DMS153 (cell line): Measurements from ENCODE around the gene COG2.
"Not testable (repeated sequence)": the region's sequence is repeated elsewhere in the genome, so short reads cannot be mapped to it uniquely, and the experiment has no call there.

ENCODE experiments used
- DNase-seq: peaks from one replicate; lab custom pipeline; 2025; lab: John Stamatoyannopoulos, UW

The COG2 gene, protein sequence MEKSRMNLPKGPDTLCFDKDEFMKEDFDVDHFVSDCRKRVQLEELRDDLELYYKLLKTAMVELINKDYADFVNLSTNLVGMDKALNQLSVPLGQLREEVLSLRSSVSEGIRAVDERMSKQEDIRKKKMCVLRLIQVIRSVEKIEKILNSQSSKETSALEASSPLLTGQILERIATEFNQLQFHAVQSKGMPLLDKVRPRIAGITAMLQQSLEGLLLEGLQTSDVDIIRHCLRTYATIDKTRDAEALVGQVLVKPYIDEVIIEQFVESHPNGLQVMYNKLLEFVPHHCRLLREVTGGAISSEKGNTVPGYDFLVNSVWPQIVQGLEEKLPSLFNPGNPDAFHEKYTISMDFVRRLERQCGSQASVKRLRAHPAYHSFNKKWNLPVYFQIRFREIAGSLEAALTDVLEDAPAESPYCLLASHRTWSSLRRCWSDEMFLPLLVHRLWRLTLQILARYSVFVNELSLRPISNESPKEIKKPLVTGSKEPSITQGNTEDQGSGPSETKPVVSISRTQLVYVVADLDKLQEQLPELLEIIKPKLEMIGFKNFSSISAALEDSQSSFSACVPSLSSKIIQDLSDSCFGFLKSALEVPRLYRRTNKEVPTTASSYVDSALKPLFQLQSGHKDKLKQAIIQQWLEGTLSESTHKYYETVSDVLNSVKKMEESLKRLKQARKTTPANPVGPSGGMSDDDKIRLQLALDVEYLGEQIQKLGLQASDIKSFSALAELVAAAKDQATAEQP

DNA sequence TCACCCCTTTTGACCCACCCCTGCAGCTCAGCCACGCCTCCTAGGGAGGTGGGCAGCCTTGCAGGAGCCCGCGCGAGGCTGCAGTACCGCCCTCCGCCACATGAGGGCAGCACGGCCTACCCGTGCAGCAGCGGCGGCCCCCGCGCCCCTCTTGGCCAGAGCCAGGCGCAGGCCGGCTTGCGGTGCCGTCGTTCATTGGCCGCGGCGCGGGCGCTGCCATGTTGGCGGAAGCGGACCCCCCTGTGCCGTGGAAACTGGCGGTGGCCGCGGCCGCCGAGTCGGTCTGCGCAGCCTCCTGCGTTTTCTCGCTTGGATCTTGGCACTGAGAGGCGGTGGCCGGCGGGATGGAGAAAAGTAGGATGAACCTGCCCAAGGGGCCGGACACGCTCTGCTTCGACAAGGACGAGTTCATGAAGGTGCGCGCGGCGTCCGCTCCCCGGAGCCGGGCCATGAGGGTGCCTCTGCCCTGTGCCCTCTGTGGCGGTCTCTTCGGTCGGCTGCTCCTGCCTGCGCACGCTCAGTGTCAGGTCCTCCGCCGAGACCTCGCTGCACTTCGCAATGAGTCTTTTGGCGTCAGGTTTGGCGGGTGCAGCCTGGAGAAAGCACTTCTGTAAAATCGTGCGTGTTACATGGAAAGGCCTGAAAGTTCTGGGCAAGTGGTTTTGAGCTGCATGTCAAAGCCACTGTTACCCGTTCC lies at the start of gene COG2:
COG2 (plus strand) TSS at position 219 of the 697 bp plus-strand sequence; CDS start at position 345, 126 bp downstream.
- peak; percentile 84 for DNase-seq

DNA sequence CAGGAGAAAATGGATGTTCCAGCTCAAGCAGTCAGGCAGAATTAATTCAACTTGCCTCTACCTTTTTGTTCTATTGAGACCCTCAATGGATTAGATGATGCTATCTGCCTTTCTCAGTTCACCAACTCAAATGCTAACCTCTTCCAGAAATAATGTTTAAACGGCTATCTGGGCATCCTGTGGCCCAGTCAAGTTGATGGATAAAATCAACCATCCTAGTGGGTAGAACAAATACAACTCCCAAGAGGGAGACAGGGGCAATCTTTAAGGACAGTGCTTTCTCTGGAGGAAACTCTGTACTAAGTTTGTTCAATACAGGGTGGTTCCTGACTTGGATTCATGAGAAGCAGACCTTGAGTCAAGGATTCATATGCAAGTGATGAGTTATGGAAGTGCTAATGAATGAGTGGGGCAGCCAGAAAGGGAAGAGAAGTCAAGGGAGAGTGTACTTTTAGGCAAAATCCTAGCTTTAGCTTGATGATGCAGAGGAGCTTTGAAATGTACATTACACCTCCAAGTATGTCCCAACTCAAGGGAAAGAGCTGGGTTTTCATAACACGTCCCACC lies 49.4 kb upstream of the COG2 start:
- DNase-seq, result no peak

DNA sequence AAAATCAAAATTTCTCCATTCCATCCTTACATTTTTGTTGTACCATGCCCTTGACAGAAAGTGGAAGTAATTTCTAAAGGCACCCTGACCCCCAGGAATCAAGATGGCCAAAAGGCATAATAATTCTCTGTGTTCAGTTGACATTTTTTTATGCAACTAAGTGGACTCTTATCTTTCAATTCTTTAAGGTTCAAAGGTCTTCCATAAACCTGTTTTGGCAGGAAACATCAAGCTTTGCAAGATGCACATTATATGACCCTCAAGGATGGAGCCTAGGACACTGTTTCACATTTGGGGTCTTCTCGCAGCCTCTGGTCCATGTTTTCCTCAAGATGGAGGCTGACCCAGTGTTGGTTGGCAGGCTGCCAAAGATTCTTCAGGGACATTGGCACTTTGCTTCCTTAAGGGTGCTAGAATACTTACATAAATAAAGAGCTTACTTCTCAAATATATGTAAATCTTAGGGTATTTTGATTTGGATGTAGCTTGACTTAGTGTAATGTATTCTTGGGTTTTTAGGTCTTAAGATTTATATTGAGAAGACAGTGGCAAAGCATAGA lies 48.0 kb upstream of the COG2 start:
- DNase-seq, result no peak

DNA sequence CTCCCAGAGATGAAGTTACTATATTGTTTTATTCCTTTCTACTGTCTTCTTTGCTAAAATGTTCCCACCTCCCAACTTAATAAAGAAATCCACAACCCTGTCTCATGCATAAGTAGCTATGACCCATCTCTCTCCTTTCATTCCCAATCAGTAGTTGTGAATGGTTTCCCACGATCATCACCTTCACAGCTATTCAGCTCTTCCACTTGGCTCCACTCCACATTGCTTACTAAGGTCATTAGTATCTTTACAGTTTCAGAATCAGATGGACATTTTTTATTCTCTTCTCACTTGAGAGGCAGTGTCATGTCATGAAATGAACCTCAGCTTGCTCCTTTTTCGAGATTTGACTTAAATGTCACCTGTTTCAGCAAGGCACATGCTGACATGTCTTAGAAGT lies 47.1 kb upstream of the COG2 start:
- DNase-seq, result no peak

DNA sequence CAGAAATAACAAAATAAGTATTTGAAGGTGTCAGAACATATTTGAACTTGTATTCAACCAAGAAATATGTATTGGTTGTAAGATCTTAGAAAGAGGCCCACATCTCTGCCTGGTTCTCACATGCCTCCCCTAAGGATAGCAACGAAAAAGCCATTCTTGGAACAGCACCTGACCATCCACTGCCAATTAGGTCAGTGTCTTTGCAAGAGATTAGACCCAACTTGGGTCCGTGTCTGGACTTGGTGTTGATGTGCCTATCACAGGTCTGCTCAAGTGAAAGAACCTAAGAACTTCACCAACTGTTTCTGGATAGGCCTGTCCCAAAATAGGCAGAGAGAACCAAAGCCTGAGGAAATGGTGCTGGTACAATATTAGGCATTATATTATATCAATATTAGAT lies 46.0 kb upstream of the COG2 start:
- DNase-seq, result no peak

DNA sequence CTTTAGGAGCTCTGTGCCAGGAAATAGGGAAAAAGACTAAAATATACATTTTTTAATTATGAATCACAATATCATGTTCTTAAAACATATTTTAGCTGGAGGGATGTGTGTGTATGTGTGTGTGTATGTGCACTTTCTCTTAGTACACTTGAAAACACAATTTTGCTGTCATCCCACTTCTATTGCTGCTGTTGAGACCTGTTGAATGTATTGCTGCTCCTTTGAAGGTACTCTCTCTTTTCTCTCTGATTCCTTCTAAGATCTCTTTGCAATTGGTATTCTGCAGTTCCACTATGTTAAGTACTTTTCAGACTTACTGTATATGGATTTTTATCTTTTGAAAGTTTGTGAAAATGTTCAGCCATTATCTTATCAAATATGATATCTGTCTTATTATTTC lies 43.5 kb upstream of the COG2 start:
- no peak for DNase-seq

DNA sequence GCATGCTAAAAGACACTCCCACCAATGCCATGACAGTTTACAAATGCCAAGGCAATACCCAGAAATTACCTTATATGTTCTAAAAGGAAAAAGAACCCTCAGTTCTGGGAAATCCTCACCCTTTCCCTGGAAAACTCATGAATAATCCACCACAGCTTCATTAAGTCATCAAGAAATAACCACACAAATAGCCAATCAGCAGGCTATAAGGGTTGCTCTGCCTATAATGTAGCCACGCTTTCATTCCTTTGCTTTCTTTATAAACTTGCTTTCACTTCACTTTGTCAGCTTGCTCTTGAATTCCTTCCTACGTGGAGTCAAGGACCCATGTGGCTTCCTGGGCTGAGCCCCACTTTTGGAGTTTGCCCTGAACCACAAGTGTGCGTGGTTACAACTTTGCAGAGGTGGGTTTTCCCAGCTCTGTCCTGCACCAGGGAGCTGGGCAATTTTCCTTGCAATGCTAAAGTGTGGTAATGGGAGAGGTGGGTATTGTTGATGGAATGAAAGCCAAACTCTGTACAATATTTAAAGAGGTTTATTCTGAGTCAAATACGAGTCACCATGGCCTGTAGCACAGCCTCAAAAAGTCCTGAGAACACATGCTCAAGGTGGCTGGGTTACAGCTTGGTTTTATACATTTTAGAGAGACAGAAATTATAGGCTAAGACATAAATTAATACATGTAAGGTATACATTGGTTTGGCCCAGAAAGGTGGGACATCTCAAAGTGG lies 42.2 kb upstream of the COG2 start:
- no peak for DNase-seq

DNA sequence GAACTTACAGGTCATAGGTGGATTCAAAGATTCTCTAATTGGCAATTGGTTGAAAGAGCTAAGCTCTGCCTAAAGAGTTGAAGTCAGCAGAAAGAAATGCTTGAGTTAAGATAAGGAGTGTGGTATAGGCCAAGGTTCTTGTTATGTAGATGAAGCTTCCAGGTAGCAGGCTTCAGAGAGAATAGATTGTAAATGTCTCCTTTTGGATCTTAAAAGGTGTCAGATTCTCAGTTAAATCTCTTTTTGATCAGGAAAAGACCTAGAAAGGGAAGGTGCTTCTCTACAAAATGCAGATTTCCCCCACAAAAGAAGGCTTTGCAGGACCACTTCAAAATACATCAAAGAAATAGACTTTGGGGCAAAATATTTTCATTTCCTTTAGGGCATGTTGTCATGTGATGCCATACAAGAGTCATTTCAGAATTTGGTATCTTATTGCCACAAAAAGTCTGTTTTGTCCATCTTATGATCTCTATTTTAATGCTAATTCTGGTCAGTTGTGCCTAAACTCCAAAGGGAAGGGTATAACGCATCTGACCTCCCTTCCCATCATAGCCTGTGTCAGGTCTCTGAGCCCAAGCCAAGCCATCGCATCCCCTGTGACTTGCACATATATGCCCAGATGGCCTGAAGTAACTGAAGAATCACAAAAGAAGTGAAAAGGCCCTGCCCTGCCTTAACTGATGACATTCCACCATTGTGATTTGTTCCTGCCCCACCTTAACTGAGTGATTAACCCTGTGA lies 41.5 kb upstream of the COG2 start:
- not testable (repeated sequence) for DNase-seq

DNA sequence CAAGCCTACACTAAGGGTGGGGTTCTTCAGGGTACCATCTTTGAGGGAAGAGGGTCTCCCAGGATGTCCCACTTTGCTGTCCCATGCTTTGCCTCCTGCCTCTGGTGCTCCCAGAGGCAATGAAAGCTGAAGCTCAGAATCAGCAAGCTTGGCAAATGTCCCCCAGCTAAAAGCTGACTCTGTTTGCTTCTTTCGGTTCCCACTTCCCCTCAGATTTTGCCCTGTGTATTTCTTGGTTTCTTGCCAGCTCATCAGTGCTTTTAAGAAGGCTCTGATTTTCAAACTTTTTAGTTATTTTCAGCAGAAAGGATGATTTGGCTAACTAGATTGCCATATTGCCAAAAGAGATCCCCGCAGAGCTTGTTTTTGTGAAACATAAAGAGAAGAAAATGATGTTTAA lies 33.1 kb upstream of the COG2 start:
- DNase-seq, result no peak

DNA sequence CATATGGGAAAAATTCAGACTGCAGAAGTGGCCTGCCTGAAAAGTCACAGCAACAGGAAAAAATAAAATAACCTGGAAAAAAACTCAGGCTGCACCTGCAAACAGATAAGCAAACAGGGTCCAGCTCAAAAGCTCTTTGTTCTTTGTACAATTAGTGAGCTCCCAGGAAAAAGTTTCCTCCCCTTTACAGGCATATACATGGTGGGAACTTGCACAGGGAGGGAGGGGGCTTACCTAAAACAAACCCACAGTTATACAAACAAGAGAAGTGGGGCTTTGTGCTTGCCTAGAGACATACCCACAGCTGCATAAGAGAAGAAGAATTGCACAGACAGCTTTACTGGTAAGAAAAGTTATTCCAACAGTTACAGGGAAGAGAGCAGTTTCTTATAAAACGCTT lies 31.7 kb upstream of the COG2 start:
- DNase-seq, result no peak

DNA sequence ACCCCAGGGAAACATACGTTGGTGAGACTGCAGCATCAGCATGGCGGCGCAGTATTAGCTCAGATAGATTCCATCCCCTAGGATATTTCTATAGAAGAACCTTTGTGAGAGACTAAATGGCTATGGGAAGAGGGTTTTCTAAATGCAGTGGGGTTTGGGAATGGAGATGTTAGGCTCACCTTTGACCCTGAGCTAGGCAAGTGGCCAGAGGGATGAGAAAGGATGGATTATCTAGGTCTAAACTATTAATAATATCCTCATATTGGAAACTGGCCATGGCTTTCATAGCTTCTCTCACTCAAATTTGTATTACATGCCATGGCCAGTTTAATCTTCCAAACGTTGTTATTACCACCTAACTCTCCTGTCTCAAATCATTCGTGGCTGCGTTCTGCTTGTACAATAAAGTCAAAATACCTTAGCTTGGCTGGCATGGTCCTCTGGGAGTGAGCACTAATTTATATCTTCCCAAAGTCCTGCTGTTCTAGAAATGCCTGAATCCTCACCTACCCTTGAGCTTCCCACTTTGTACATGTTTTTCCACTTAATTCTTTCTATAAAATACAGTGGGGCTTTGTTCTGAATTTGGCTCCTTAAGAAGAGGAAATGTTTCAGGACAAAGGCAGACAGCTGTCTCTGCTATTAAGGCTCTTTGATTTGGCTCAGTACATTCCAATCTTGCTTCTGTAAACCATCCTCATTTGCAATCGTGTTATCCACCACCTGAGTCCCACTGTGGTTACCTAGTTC lies 31.0 kb upstream of the COG2 start:
- DNase-seq, result no peak

DNA sequence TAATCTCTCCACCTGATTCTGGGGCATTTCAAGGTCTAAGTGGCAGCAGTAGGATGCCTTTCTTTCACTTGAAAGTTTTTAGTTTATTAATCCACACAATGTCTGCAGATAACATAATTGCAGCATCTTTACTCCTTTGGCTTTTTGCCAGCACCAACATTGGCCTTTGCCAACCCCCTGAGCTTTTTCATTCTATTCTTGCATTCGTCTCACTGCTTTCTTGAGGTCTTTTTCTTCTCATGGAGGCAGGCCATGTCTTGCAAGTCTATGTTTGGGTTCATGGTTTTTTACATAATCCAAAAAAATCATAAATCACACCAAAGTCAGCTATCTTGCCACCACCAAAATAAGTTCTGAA lies 30.4 kb upstream of the COG2 start:
- no peak for DNase-seq

DNA sequence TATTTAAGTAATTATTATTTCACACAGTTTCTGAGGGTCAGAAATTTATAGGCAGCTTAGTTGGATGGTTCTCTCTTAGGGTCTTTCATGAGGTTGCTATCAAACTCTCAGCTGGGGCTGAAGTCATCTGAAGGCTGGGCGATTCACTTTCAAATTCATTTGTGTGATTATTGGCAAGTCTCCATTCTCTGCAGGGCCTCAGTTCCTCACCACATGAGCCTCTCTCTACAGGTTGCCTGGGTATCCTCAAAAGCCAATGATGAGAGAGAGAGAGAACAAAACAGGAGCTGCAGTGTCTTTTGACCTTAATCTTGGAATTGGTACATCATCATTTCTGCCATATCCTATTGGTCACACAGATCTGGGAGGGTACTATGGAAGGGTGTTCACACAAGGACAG lies 29.6 kb upstream of the COG2 start:
- DNase-seq, result no peak

DNA sequence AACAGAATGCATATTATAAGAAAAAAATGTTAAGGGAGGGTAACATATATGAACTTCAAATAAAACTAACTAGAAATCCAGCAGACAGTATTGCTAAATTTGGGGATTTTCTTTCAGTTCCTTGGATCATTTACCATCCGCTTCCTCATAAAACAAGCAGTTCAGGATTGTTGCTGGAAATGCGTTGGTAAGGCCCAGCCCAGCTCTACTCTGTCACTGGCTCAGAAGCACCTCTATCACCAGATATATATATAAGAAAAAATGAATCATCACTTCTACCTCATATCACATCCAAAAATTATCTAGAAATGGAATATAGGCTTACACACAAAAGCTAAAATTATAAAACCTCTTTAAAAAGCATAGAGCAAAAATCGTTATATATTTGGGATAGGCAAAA lies 28.2 kb upstream of the COG2 start:
- no peak for DNase-seq

DNA sequence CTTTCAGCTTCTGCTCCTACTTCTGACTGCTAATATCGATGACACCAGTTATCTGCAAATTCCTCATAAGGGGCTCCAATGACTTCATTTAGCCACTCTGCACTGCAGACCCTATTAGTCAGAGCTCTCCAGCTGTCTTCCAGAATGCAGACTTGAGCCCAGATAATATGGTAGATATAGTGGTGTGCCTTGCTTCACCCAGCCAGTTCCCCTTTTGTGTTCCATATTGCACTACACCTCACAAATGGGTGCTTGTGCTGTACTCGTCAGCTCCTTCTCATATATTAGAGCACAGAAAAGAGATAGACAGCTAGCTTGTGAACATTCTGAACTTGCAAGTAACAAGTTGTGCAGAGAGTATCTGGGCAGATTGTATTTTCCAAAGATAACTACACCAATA lies 23.7 kb upstream of the COG2 start:
- DNase-seq, result no peak

DNA sequence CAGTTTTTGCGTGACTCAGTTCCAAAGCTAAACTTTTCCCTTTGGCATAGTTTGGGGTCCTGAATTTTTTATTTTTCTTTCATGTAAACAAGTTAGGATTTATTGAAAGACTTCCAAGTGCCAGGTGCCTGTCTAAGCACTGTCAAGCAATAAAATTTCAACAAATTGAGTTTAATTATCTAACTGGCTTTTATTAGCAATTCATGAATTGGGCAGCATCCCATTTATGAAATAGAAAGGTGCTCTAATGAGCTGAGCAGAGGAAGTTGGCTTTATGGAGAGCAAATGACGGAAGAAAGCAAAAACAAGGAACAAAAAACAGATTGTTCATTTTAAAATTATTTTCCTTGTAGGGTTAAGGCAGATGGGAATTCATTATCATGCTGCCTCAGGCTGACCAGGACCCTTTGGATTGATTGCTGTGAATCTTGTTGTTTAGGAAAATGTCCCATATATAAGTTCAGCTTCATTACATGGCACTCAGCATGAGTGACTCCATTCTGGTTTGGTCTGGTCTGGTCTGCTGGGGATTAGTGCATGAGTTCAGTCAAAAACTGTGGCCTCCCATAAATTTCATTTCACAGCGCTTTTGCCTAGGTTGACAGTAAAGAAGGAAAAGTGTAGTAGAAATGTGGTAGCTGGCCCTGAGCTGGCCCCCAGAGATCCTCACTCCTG lies 21.5 kb upstream of the COG2 start:
- DNase-seq, result no peak

DNA sequence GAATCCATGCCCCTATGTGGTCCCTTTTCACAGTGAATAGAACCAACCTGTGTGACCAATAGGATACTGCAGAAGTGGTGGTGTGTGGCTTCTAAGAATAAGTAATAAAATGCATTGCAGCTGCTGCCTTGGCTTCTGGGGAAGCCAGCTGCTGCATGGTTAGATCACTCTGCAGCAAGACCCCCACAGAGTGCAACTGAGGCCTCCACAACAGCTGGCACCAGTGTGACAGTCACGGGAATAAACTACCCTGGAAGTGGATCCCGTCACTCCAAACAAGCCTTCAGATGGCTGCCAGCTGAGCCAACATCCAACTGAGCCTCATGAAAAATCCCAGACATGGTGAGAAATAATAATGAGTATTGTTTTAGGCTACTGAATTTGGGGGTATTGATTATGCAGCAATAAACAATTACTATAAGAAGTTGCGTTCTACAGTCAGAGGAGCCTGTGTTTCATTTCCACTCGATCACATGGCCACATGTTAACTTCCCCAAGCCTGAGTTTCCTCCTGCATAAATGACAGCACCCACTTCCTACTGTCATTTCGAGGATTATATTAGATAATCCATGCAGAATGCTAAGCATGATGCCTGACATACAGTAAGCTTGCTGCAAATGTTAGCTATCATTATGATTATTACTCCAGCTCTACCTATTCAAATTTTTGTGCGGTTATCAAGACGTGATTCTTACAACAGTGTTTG lies 20.8 kb upstream of the COG2 start:
- no peak for DNase-seq

DNA sequence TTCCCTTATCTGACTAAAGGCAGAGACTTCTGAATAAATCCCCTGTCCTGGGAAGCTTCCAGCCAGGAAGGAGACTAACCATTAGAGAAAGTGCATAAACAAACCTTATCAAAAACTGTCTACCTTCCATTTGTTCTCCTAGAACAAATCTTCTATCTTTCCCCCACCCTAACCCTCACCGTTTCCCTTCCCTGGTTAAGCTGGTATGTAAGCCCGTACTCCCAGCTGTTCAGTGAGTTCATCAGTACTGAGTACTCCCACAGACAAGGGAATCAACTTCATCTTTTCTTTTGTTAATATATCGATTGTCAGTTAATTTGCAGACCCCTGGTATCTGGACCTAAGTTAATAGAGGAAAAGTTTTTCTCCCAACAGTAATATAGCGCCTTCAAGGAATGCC lies 20.1 kb upstream of the COG2 start:
- DNase-seq, result no peak

DNA sequence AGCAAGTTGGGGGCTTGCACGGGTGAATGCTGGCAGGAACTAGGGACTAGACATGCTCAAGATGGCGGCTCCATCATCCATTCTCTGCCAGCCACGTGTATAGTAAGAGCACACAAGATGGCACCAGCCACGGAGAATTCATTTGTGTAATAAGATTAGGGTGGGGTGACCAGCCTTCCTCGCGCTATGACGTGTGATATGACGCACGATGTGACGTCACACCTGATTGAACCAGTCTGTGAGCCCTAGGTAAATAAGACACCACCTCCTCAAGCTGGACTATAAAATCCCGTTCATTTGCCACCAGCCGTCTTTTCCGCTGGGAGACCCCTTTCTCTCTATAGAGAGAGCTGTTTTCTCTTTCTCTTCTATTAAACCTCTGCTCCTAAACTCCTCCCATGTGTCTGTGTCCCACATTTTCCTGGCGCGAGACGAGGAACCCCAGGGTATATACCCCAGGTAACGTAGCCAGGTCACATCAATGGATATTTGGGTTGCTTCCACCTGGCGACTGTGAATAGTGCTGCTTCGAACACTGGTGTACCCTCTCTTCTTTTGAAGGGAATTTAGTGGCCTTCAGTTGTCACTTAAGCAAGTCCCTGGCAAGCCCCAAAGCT lies 18.1 kb upstream of the COG2 start:
- no peak for DNase-seq
